ENCODE data around the gene ART1.
A peak's percentile ranks its signal among the peaks of the same experiment; 100 is the strongest.

Gene ART1

DNA sequence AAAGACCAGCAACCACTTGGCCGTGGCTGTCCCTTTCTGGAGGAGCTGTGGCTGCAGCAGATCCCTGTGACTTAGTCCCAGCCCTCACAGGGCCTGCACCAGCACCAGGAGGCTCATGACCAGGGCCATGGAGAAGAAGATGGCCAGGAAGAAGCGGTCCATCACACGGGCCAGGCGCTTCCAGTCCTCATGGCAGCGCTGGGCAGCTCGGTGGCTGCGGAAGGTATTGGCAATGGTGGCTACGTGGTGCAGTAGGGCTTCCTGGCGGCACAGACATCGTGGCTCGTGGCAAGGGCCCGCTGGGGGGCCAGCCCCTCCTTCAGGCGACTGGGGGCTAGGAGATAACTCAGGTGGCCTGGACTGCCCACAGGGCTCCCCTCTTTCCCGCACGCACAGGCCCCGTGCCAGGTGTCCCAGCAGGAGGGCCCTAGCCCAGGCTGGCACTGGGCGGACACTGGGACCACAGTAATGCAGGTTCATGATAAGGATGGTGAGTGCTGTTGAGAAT lies 21.1 kb downstream of the ART1 start:
- DNase-seq = no peak

DNA sequence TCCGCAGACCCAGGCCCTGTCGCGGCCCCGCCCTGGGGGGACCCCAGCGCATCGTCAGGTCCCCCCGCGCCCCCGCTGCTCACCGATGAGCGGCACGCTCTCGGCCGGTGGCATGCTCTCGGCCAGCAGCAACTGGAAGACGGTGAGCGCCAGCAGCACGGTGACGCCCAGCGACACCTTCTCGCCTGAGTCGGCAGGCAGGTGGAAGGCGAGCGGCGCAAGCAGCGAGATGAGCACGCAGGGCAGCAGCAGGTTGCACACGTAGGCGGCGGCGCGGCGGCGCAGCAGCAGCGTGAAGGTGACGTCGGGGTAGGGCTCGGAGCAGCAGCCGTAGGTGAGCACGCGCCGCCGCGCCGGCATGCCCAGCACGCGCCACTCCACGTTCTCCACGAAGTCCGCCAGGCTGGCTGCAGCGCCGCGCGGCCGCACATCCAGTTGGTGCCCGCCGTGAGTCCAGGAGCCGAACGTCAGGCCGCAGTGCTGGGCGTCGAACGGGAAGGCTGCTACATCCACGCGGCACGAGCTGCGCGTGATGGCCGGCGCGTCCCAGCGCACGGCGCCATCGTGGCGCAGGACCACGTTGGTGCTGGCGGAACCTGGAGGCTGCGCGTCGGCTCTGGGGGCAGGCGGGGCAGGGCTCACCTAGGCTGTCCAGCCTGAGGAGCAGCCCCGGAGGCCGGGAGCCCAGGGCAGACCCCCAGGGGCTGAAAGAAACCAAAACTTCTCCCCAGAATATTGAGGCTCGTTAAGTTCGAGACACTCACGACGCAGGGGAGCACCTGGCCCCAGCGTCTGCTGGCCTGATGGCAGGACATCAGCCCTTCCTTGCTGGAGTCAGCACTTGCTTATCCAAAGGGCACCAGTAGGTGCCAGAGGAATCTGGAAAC lies 22.5 kb downstream of the ART1 start:
- DNase-seq = no peak

DNA sequence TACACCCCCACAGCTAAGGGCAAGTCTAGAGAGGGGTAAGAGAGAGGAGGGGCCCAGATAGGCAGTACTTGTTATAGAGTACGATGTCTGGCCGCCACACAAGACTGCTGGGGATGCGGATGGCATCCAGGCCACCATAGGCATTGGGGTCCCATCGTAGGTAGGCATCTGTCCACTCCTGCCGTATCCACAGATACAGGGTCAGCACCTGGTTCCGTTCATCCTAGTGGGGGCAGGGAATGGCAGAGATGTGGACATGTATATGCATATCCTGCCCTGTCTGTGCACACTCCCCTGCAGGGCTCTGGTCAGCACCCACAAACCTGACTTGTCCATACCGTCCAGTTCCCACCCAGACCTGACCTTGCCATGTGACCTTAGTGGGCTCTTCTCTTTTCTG lies 24.2 kb downstream of the ART1 start:
- no peak for DNase-seq

DNA sequence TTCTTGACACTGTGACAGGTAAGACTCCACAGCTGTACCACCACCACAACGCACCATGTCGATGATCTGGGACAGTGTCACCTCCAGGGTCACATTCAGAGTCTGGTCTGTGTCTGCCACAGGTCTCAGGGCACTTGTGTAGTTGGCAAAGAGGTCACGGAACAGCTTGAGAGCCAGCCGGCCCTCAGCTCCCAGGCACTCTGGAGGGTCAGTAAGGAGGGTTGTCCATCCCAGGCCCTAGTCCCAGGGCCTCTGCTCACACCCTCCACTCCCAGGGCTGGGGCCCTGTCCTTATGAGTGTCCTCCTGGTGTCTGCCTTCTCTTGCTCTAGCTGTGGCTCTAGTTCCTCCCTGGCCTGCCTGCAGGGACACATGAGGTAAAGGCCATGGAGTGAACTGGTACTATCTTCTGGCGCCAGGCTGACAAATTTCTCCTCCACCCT lies 24.8 kb downstream of the ART1 start:
- no peak for DNase-seq

DNA sequence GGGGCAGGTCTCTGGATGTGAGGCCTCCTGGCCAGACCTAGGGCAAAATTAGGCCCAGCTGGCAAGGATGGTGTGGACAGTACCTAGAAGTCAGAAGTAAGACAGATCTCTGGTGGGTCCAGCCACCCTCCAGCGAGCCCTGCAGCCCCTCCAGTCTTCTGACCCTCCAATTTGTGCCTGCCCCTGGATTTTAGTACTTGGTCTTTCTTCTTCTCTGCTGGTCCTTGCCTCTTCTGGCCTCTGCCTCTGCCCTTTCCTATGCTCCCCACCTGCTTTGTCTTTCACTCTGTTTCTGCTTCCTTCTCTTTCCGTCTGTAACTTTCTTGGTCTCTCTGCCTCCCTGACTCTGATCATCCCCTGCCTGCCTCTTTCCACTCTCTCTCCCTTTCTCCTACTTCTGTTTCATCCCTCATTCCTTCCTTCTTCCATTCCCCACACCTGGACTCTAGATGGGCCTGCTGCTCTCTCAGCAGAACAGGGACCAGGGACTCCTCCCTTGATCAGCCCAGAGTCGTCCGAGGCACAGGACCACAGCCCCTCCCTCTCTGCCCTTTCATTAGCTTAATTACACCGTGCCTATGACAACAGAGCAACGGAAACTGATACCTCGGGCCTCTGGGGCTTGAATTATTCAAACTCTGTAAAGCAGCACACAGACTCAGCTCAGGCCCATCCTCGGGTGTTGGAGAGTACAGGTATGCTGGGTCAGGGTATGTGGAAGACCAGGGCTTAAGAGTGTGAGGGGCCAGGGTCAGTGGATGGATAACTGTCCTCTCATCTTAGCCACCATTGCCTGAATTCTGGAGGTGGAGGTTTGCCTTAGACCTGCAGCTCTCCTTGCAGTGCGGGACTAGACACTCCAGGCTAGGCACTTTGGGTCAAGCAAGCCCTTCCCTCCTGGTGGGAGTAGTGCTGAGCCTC lies 26.7 kb downstream of the ART1 start, which contains the start of gene CHRNA10:
TSS of gene CHRNA10 (minus strand) at position 51 of the 921 bp plus-strand sequence. CDS start 72 bp downstream, outside the sequence.
- DNase-seq = no peak

DNA sequence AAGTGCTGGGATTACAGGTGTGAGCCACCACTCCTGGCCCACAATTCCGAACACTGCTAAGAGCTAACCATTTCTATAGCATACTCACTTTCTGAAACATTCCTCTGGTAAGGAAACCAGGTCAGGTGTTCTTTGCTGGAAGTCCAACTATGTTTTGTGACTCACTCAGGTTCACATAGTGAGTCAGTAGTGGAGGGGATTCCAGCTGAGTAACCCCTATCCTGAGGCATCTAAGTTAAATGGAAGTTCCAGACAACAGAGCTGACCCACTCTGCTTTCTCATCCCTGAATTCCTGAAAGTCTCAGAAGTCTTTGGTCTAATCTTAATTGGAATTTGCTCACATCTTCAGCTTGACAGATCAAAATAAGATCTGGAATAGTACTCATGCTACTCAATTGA lies 29.3 kb downstream of the ART1 start:
- DNase-seq = peak; percentile 35

DNA sequence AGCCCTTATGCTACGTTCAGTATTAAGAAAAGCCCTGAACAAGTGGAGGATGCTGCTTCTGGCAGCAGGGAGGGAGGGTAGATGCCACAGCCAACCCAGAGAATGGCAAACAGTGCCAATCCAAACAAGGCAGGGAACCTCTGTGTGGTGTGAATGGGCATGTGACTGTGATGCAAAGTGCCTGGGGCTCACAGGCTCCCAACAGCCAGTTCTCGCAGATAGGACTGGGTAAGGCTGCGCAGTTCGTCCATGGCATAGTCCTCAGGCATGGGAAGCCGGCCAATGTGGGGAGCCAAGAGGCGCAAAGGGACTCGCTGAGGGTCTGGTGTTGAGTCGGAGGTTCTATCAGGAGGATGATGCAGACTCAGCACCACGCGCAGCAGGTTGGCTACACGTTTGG lies 31.0 kb downstream of the ART1 start:
- DNase-seq = no peak

DNA sequence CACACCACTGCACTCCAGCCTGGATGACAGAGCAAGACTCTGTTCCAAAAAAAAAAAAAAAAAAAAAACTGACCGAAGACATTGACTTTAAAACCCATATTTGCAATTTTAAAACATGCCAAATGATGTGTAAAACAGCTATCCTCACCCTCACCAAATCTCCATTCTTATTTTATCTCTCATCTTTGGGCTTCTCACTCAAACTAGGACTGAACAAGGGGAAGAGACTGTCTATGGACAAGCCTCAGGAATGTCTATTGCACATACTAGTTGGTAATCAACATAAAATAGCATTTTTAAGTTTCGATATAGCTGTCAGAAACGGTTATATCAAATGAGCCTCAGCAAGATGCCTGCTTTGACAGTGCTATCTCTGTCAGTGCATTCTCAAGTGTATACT lies 34.1 kb downstream of the ART1 start:
- DNase-seq = no peak

DNA sequence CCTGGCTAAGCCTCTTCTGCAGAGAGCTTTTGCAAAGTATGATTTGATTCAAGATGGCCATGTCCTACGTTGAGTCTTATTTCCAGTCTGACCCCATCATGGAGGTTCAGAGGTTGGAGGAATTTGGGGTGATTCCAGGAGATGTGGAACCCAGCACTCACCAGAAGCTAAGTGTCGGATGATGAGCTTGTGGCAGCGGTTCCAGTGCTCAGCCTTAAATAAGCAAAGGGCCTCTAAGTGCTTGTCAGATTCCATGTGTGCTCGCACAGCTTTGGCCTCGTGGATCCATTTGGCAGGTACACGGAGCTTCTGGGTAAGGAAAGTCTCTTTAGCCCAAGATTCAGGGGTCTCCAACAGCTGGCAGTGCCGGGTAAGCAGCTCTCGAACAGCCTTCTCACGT lies 38.1 kb downstream of the ART1 start:
- DNase-seq = no peak

DNA sequence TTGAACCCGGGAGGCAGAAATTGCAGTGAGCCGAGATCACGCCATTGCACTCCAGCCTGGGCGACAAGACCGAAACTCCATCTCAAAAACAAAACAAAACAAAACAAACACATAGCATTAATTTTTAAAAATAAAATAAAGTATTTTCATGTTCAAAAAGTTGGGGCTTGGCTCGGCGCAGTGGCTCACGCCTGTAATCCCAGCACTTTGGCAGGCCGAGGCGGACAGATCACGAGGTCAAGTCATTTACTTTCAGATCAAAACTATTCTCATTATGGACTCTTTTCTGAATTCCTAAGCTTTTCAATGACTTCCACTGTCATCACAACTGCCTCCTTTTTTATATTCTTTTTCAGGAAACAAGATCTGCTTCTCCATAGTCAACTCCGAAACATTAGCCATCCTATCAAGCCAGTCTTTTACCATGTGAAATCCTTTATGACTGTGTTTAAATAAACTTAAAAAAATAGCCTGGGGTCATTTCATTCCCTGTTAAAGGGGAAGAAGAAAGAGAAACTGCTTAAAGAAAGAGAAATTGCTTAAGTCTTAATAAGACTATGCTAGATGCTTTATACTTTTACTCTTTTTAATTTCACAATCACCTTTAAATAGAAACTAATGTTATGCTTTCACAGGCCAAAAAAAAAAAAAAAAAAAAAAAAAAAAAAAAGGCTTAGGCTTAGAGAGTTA lies 39.3 kb downstream of the ART1 start:
- no peak for DNase-seq

DNA sequence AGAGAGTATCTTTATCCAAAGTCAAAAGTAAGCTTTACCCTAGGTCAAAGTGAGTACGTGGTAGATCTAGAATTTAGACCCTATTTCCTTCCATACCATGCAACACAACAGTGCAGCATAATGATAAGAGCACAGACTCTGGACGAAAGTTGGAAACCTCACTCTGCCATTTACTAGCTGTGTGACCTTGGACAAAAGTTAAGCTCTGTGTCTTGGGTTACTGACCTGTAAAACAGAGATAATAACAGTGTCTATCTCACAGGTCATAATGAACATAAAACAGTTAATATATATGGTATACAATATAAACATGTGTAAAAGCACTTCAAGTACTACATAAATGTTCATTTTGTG lies 39.9 kb downstream of the ART1 start:
- no peak for DNase-seq

DNA sequence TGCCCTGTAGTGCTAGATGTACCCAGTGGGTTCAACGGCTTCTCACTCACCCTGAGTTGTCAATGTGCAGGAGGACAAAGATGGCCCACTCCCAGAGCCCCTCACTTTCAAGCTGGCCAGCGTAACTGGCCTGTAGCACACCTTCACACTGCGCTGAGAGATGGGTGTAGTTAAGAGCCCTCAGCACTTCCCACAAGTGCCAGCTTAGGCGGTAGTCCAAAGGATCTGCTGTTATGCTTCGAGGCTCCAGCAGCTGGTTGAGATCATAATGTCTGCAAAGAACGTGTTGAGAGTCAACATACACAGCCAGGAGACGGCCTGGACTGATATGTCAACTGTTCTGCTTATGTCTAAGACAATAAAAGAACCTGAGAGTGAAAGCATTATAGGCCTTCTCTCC lies 41.0 kb downstream of the ART1 start:
- DNase-seq = no peak

DNA sequence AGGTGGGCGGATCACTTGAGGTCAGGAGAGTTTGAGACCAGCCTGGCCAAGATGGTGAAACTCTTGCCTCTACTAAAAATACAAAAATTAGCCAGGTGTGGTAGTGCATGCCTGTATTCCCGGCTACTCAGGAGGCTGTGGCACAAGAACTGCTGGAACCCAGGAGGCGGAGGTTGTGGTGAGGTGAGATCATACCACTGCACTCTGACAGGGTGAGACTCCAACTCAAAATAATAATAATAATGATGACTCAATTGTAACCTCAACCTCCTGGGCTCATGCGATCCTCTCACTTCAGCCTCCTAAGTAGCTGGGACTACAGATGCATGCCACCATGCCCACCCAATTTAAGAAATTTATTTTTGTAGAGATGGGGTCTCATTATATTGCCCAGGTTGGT lies 41.8 kb downstream of the ART1 start:
- peak; percentile 22 for DNase-seq

DNA sequence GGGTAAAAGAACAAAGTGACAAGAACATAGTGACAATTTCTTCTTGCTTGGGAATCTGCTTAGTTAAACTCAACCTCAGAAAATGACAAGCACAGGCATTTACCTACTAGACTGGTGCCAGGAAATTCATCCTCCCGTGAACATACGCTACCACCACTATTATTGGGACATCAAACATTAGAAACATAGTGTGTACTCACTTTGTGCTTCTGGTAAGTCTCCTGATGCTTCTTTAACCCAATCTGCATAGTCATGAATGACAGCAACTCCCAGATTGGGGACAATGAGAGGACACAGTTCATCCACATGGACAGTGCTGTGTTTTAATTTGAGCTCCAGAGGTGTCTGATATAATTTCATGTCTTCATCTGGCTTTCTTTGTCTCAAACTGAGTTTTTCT lies 55.5 kb downstream of the ART1 start:
- DNase-seq = no peak

DNA sequence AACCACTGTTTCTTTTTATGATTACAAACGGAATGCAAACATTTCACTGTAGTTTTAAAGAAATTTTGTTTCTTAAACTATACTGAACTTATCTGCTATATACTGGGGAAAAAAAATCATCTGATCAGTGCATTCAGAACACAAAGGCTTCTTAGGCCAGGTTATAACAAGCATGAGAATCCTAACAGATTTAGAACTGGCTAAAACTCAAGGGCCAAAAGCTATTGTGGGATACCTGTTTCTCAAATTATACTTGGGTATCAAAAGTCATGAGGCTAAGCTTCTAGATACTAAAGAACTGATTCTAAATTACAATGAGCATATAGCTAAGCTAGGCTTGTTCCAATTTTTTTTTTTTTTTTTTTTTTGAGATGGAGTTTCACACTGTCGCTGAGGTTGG lies 56.0 kb downstream of the ART1 start:
- DNase-seq = no peak

DNA sequence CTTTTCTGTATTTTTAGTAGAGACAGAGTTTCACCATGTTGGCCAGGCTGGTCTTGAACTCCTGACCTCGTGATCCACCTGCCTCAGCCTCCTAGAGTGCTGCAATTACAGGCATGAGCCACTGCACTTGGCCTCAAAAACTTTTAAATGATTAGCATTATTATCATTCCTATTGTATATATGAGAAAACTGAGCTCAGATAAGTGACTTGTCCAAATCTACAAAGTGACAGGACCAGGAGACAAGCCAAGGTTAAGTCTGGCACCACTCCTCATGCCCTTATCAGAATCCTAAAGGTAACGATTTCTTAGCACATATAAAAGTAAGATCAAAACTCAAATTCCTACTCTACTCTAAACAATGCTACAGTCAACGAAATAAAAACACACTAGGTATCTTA lies 58.5 kb downstream of the ART1 start:
- DNase-seq = no peak

DNA sequence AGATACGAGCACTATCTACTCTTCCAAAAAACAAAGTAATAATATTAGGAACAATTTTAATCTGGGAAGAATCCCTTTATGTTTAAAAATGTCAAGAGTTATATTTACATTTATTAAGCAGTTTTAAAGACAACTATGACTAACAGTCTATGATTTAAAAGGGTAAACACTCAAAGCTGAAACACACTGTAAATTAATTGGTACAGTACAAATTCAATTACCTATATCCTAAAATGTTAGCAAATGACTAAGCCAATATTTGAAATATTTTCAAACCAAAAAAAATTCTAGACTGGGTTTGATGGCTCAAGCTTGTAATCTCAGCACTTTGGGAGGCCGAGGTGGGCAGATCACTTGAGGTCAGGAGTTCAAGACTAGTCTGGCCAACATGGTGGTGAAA lies 62.2 kb downstream of the ART1 start:
- peak; percentile 9 for DNase-seq

DNA sequence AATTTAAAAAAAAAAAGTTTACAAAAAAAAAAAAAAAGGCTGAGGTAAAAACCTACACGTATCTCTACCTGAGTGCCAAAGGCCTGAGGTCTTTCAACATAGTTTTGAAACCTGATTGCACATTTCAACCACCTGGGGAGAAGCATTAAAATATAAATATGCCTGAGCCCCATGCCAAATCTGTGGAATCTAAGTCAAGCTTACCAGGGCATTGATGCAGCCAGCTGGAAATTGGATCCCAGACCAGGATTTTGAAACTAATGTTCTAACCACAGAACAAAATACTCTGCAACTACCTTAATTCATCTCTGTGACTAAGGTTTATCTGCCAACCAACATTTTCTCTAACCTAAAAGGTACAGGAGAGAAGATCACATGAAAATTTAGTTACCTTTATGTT lies 65.0 kb downstream of the ART1 start:
- DNase-seq = no peak

DNA sequence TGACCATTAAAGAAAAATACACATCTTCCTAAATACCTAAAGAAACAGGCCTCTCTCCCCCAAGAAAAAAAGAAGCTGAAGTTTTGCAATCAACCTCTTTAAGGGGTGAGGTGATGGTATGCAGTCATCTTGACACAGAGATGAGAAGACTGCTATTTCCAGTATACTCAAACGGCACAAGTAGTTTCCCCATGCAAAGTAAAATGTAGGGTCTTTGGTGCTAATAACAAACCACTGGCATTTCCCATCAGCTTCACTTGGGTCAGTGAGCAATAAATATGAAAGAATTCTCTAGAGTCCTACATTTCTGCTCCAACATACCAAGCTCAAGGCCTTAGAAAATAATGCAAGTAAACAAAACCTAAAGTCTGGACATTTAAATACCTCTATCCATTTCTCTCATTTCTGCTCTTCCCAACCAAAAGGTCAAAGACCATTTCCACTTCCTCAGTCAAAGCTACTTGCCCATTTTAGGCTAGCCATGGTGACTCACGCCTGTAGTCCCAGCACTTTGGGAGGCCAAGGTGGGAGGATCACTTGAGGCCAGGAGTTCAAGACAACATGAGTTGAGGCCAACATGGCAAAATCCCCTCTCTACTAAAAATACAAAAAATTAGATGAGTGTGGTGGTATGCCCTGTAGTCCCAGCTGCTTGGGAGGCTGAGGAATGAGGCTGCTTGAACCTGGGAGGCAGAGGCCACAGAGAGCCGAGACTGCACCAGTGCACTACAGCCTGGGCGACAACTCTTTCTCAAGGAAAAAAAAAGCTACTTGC lies 65.7 kb downstream of the ART1 start:
- no peak for DNase-seq

DNA sequence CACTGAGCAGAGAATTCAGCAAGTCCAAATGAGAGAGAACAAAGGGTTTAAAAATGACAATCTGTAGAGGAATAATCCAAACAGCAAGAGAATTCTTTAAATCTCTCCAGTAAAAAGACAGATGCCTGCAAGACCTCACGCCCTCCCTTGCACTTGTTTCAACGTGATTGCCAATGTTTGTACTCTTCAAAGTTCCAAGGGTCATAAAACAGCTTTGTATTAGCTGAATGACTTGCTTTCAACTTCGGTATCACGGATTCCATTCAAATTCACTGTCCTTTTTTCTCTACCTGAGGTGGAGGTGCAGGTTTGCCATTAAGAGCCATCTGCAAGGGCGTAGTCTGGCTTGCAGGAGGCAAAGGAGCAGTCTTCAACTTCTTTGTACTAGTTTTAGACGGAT lies 67.3 kb downstream of the ART1 start:
- DNase-seq = no peak

Data from fibroblast of skin of back (primary cell).